ENCODE measurements around the gene RPS13.
"Not testable (repeated sequence)": the region's sequence is repeated elsewhere in the genome, so short reads cannot be mapped to it uniquely, and the experiment has no call there.

RPS13 gene

DNA sequence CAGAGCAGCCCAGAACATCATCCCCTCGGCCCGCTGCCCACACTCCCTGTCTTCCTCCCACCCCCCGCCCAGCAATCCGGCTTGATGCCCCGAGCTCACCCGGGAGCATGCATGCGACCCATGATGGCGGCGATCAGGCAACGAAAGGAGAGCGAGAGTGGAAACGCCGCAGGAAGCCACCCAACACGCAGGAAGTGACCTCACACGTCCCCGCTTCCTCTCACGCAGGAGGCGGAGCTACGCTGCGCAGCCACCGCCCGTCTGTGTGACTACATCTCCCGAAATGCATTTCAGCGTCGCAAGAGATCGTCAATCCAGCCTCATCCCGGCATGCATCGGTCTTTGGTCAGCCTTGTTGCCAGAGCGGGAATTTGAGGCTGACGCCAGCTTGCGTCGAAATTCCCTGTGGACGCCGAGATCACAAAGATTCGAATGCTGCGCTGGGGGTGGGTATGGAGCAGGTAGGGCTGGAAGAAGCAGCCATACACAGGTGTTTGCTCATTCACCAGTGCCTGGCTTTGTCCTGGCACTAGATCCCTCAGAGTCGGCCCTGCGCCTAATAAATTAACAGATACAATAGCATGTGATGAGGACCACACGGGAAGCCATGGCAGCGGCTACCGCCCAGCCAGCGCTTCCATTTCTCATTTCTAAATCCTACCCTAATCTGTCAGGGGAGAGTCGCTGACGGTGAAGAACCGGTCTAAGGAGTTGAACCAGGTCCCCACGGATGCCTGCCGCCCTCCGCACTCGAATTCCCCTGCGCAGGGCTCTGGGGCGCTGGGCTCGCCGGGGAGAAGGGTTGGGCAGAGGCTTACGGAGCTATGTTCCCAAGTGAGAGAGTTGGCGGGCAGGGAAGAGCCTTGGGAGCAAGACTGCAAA is at the start of gene RPS13:
Gene RPS13 (minus strand): TSS at position 148 of the 882 bp plus-strand sequence. CDS start 26 bp downstream, at position 122.
- TF ChIP-seq, protein P1, sequence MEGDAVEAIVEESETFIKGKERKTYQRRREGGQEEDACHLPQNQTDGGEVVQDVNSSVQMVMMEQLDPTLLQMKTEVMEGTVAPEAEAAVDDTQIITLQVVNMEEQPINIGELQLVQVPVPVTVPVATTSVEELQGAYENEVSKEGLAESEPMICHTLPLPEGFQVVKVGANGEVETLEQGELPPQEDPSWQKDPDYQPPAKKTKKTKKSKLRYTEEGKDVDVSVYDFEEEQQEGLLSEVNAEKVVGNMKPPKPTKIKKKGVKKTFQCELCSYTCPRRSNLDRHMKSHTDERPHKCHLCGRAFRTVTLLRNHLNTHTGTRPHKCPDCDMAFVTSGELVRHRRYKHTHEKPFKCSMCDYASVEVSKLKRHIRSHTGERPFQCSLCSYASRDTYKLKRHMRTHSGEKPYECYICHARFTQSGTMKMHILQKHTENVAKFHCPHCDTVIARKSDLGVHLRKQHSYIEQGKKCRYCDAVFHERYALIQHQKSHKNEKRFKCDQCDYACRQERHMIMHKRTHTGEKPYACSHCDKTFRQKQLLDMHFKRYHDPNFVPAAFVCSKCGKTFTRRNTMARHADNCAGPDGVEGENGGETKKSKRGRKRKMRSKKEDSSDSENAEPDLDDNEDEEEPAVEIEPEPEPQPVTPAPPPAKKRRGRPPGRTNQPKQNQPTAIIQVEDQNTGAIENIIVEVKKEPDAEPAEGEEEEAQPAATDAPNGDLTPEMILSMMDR (IDR thresholded peaks at IDR 0.05; ENCODE audit: control extremely low read depth, extremely low read depth, low read depth, missing control alignments): no peak
- CTCF ChIA-PET: interaction anchor here (0.6 to 2.0 kb wide), 5 partner anchors 15 to 288 kb away, joined by 3 to 8 read pairs (median 4); no protein-coding TSS in a partner anchor
- POLR2A ChIA-PET: interaction anchor here (0.6 to 1.1 kb wide), 11 partner anchors 11 to 723 kb away, joined by 3 to 8 read pairs (median 4); partner anchors contain the start of gene PIK3C2A
- DNase-seq (ENCODE audit: extremely low spot score): peak; percentile 98

DNA sequence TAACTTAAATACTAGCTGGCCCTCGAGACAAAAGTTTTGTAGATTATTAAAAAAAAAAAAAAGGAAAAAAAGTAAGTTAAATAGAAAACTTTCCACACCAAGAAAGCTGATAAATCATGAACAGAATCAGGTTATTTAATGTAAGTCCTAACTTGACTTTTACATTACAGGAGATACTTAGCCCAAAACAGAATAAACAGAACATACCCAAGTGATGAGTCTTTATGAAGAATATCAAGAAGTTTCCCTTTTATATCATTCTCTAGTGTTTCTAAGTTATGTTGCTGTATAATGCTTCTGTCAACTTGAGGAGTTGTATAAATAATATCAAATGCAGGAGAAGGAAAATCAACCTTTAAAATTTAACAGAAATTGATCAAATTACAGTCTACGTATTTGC is 44.5 kb upstream of the RPS13 start:
- CTCF ChIA-PET: no interaction called here
- POLR2A ChIA-PET: no interaction called here

DNA sequence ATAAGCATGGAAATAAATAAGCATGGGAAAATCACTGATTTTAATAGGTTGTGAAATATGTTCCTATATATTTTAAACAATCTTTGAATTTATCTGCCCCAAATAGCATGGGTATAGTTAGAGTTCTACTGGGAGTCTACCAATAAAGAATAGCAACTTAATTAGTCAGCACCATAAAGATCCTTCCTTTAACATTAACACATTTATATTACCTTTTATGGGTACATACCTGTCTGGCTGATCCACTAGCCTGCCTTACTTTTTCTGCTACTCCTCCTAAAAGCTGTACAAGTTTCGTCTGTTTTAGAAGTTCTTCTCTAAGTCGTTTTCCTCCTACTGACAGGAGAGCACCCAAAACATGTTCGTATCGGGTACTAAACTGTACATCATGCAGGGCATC is 39.8 kb upstream of the RPS13 start:
- ChIA-PET POLR2A (no interaction called here), CTCF (interaction anchor here (1.5 to 1.8 kb wide), 2 partner anchors 20 to 49 kb away, joined by 3 to 4 read pairs; no protein-coding TSS in a partner anchor)
- no peak for DNase-seq (ENCODE audit: extremely low spot score)
- TF ChIP-seq, protein P1 (IDR thresholded peaks at IDR 0.05; ENCODE audit: control extremely low read depth, extremely low read depth, low read depth, missing control alignments): no peak

More for the DNA sequence above, 44.5 kb upstream of the RPS13 start:
- no peak for DNase-seq (ENCODE audit: extremely low spot score)
- TF ChIP-seq, protein P1 (IDR thresholded peaks at IDR 0.05; ENCODE audit: control extremely low read depth, extremely low read depth, low read depth, missing control alignments): no peak

DNA sequence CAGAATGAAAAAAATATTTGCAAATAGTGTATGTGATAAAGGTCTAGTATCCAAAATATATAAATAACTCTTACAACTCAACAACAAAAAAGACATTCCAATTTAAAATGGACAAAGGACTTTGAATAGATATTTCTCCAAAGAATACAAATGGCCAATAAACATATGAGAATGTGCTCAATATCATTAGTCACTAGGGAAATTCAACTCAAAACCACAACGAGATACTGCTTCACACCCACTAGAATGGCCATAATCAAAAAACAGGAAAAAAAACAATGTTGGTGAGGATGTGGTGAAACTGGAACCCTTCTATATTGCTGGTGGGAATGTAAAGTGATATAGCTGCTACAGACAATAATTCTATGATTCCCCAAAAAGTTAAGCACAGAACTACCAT is 38.6 kb upstream of the RPS13 start:
- POLR2A ChIA-PET: interaction anchor here (0.7 kb wide), 1 partner anchor 10 kb away, joined by 3 read pairs; no protein-coding TSS in a partner anchor

DNA sequence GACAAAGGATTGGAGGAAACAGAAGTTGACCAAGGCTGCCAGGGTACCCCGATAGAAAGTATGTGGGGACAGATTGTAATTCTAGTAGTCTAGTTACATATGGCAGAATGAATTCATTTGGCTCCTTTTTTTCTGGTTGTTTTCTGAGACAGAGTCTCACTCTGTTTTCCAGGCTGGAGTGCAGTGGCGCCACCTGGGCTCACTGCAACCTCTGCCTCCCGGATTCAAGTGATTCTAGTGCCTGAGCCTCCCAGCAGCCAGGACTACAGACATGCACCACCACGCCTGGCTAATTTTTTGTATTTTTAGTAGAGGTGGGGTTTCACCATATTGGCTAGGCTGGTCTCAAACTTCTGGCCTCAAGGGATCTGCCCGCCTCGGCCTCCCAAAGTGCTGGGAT is 30.3 kb upstream of the RPS13 start:
- POLR2A ChIA-PET; DNase-seq (ENCODE audit: extremely low spot score): not testable (repeated sequence)
- CTCF ChIA-PET: interaction anchor here (0.9 to 1.6 kb wide), 5 partner anchors 15 to 322 kb away, joined by 3 to 4 read pairs (median 3); no protein-coding TSS in a partner anchor
- TF ChIP-seq, protein P1 (IDR thresholded peaks at IDR 0.05; ENCODE audit: control extremely low read depth, extremely low read depth, low read depth, missing control alignments): peak; percentile 17

More for the DNA sequence above, 38.6 kb upstream of the RPS13 start:
- no peak for DNase-seq (ENCODE audit: extremely low spot score)
- TF ChIP-seq, protein P1 (IDR thresholded peaks at IDR 0.05; ENCODE audit: control extremely low read depth, extremely low read depth, low read depth, missing control alignments): no peak
- CTCF ChIA-PET: no interaction called here

DNA sequence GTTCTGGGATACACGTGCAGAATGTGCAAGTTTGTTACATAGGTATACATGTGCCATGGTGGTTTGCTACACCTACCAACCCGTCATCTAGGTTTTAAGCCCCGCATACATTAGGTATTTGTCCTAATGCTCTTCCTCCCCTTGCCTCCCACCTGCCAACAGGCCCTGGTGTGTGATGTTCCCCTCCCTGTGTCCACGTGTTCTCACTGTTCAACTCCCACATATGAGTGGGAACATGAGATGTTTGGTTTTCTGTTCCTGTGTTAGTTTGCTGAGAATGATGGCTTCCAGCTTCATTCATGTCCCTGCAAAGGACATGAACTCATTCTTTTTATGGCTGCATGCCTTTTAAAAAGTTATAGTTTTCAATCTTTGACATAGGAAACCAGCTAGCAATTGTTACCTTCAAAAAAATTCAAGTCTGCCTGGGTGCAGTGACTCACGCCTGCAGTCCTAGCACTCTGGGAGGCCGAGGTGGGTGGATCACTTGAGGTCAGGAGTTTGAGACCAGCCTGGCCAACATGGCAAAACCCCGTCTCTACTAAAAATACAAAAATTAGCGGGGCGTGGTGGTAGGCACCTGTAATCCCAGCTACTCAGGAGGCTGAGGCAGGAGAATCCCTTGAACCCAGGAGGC is 28.1 kb upstream of the RPS13 start:
- not testable (repeated sequence) for DNase-seq (ENCODE audit: extremely low spot score)
- CTCF ChIA-PET: interaction anchor here (0.7 to 2.0 kb wide), 5 partner anchors 11 to 285 kb away, joined by 3 to 8 read pairs (median 4); no protein-coding TSS in a partner anchor
- POLR2A ChIA-PET: interaction anchor here (0.6 kb wide), 1 partner anchor 96 kb away, joined by 3 read pairs; no protein-coding TSS in a partner anchor
